GM23248 (cell line): Measurements from ENCODE around the gene GFRA1.

Experiments
- EZH2 ChIP-seq: fragments of 200-600 bp; sonication (generic); IDR thresholded peaks from 2 replicates; pipeline ENCODE4 v1.6.1; 2018; ENCODE audit warnings: antibody characterized with exemption, mild to moderate bottlenecking; ENCODE audit not compliant: insufficient read depth, poor library complexity, severe bottlenecking
- EZH2phosphoT487 ChIP-seq: fragments of 200-600 bp; sonication (generic); IDR thresholded peaks from 2 replicates; pipeline ENCODE4 v1.6.1; 2018; ENCODE audit warnings: antibody characterized with exemption, moderate library complexity, mild to moderate bottlenecking, low read depth; ENCODE audit not compliant: insufficient read depth

- no peak for TF ChIP-seq EZH2phosphoT487
- no peak for TF ChIP-seq EZH2
Observed at GRCh38 chr10:116011929-116012328, 261.1 kb downstream of the GFRA1 start.
